ENCODE measurements around the gene GARNL3. TPM values are rescaled to one million over a fixed set of nuclear protein-coding genes. Genes with fewer than 3 reads are reported as not detected.

Gene GARNL3
- total RNA-seq, 2 experiments from 2014 or later = 0.63 to 1.8 TPM

- ATAC-seq (ENCODE audit: poor library complexity) (no peak), DNase-seq (no peak)
- ChIA-PET POLR2A (no interaction called here), CTCF (no interaction called here)
- no peaks in the 10 kb centered on the region for H3K36me3 Mint-ChIP-seq (ENCODE audit: low read depth)
- H3K27ac Mint-ChIP-seq = no peak overlapping the region
- Histone ChIP-seq H3K4me1 (ENCODE audit: insufficient read depth, low read length) (peaks cover 2% of the 10 kb centered on the region), H3K27ac (ENCODE audit: low read depth in 1 of 2, low read length in 2 of 2) (no peak overlapping the region), H3K9me3 (ENCODE audit: control insufficient read depth in 1 of 2, insufficient read depth in 1 of 2, low read length in 2 of 2) (no peaks in the 10 kb centered on the region), H3K36me3 (ENCODE audit: insufficient read depth, low read length) (no peaks in the 10 kb centered on the region), H3K4me3 (ENCODE audit: low read length) (no peak overlapping the region), H3K27me3 (ENCODE audit: control insufficient read depth in 1 of 2, insufficient read depth in 2 of 2, low read length in 2 of 2) (peaks cover 6 to 7% of the 10 kb centered on the region in 2 experiments)
- no peak for TF ChIP-seq CTCF (IDR thresholded peaks at IDR 0.05)
- H3K4me1 Mint-ChIP-seq (ENCODE audit: low read depth) = no peaks in the 10 kb centered on the region
- H3K9me3 Mint-ChIP-seq = no peaks in the 10 kb centered on the region
- intact Hi-C loops (cut with DNase I, micrococcal nuclease) = no loop called here
- no peak overlapping the region for H3K4me3 Mint-ChIP-seq
- H3K27me3 Mint-ChIP-seq = peaks cover 56% of the 10 kb centered on the region
Measured at GRCh38 chr9:127290561-127291065, 26.0 kb downstream of the GARNL3 start.

- no peak for TF ChIP-seq CTCF (IDR thresholded peaks at IDR 0.05)
- peaks cover 55% of the 10 kb centered on the region for H3K27me3 Mint-ChIP-seq
- H3K27me3 ChIP-seq (ENCODE audit: control insufficient read depth in 1 of 2, insufficient read depth in 2 of 2, low read length in 2 of 2) = peaks cover 2 to 6% of the 10 kb centered on the region in 2 experiments
- H3K4me1 ChIP-seq (ENCODE audit: insufficient read depth, low read length) = peaks cover 2% of the 10 kb centered on the region
- no peaks in the 10 kb centered on the region for H3K36me3 ChIP-seq (ENCODE audit: insufficient read depth, low read length)
- no peak overlapping the region for H3K4me3 ChIP-seq (ENCODE audit: low read length)
- ATAC-seq (ENCODE audit: poor library complexity) = no peak
- no peak overlapping the region for H3K27ac Mint-ChIP-seq
- no peaks in the 10 kb centered on the region for H3K4me1 Mint-ChIP-seq (ENCODE audit: low read depth)
- no peak overlapping the region for H3K4me3 Mint-ChIP-seq
- POLR2A ChIA-PET = no interaction called here
- no peaks in the 10 kb centered on the region for H3K36me3 Mint-ChIP-seq (ENCODE audit: low read depth)
- intact Hi-C loops (cut with DNase I, micrococcal nuclease) = no loop called here
- H3K27ac ChIP-seq (ENCODE audit: low read depth in 1 of 2, low read length in 2 of 2) = no peak overlapping the region
- CTCF ChIA-PET = no interaction called here
- H3K9me3 Mint-ChIP-seq = no peaks in the 10 kb centered on the region
- H3K9me3 ChIP-seq (ENCODE audit: control insufficient read depth in 1 of 2, insufficient read depth in 1 of 2, low read length in 2 of 2) = no peaks in the 10 kb centered on the region
- no peak for DNase-seq
Measured at GRCh38 chr9:127291246-127291778, 26.7 kb downstream of the GARNL3 start.

GRCh38 chr9:127292415-127292814 is 27.8 kb downstream of the GARNL3 start:
- ChIA-PET POLR2A (no interaction called here), CTCF (no interaction called here)
- Mint-ChIP-seq H3K9me3 (no peaks in the 10 kb centered on the region), H3K36me3 (ENCODE audit: low read depth) (no peaks in the 10 kb centered on the region), H3K4me1 (ENCODE audit: low read depth) (no peaks in the 10 kb centered on the region), H3K27ac (no peak overlapping the region), H3K27me3 (peaks cover 52% of the 10 kb centered on the region), H3K4me3 (no peak overlapping the region)
- Histone ChIP-seq H3K27me3 (ENCODE audit: control insufficient read depth in 1 of 2, insufficient read depth in 2 of 2, low read length in 2 of 2) (peaks cover 0 to 9% of the 10 kb centered on the region in 2 experiments), H3K36me3 (ENCODE audit: insufficient read depth, low read length) (no peaks in the 10 kb centered on the region), H3K4me1 (ENCODE audit: insufficient read depth, low read length) (peaks cover 2% of the 10 kb centered on the region), H3K4me3 (ENCODE audit: low read length) (no peak overlapping the region), H3K27ac (ENCODE audit: low read depth in 1 of 2, low read length in 2 of 2) (no peak overlapping the region), H3K9me3 (ENCODE audit: control insufficient read depth in 1 of 2, insufficient read depth in 1 of 2, low read length in 2 of 2) (no peaks in the 10 kb centered on the region)
- intact Hi-C loops (cut with DNase I, micrococcal nuclease) = no loop called here
- DNase-seq = no peak
- no peak for TF ChIP-seq CTCF (IDR thresholded peaks at IDR 0.05)
- ATAC-seq (ENCODE audit: poor library complexity) = no peak

Data from CD4-positive, alpha-beta T cell (primary cell).